ENCODE measurements around the gene DBNL. TPM values are rescaled to one million over a fixed set of nuclear protein-coding genes. Genes with fewer than 3 reads are reported as not detected.

The DBNL gene
- total and polyA plus RNA-seq, 4 donors, result 26.1 to 60.2 (median 41.5) TPM

DNA sequence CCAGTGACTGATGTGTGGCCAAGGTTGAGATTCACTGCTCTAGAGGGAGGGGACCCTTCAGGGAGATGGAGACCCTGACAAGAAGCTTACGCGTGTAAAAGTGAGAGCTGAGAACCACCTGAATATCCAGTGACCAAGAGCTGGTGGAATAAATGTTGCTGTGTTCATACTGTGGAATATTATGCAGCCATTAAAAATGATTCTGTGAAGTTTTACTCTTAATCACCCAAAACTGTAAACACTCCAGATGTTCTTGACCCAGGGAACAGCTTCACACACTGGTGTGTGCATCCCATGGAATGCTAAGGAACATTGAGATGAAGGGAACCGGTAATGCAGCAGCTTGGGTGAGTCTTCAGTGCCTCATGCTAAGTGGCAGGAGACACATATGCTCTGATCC lies 42.1 kb downstream of the DBNL start:
- H3K9me3 ChIP-seq (ENCODE audit: control insufficient read depth in 4 of 4, low read length in 3 of 4), result no peaks in the 10 kb centered on the region
- H3K9ac ChIP-seq (ENCODE audit: low read depth in 1 of 2, low read length in 2 of 2), result no peak overlapping the region
- TF ChIP-seq RAD21 (IDR thresholded peaks at IDR 0.05), result no peak
- no peak for TF ChIP-seq MAX (IDR thresholded peaks at IDR 0.05)
- no peak for TF ChIP-seq YY1 (IDR thresholded peaks at IDR 0.05)
- no peak for TF ChIP-seq FOXA2 (IDR thresholded peaks at IDR 0.05)
- no peak for TF ChIP-seq GABPA (IDR thresholded peaks at IDR 0.05 in 1 of 2, conservative IDR thresholded peaks at IDR 0.05 in 1 of 2)
- no peak for TF ChIP-seq HNF4A (conservative IDR thresholded peaks at IDR 0.05)
- no peak for TF ChIP-seq HNF4G (IDR thresholded peaks at IDR 0.05)
- no peak for TF ChIP-seq RXRA (IDR thresholded peaks at IDR 0.05)
- no peak for TF ChIP-seq NR2F2 (IDR thresholded peaks at IDR 0.05)
- TF ChIP-seq SP1 (IDR thresholded peaks at IDR 0.05), result no peak
- no peak for TF ChIP-seq EGR1 (IDR thresholded peaks at IDR 0.05; ENCODE audit: low read depth in 2 of 2)
- TF ChIP-seq ZBTB33 (IDR thresholded peaks at IDR 0.05), result no peak
- TF ChIP-seq REST (IDR thresholded peaks at IDR 0.05), result no peak
- no peak for TF ChIP-seq CTCF (IDR thresholded peaks at IDR 0.05; ENCODE audit: low read depth, low read length, missing input control)
- no peak for TF ChIP-seq JUND (IDR thresholded peaks at IDR 0.05)
- TF ChIP-seq FOXA1 (IDR thresholded peaks at IDR 0.05), result no peak
- no peak for TF ChIP-seq ATF3 (IDR thresholded peaks at IDR 0.05)
- no peak for TF ChIP-seq TAF1 (conservative IDR thresholded peaks at IDR 0.05)
- 99% methylated on average over 3 of the region's 3 CpGs for WGBS
- peaks cover 4 to 36% (median 26%) of the 10 kb centered on the region in 4 donors for H3K4me1 ChIP-seq (ENCODE audit: control insufficient read depth in 4 of 4, insufficient read depth in 4 of 4, low read length in 3 of 4)
- H3K27ac ChIP-seq (ENCODE audit: low read depth in 1 of 2, low read length in 2 of 2), result no peak overlapping the region
- no peaks in the 10 kb centered on the region for H3K36me3 ChIP-seq (ENCODE audit: control insufficient read depth in 4 of 4, insufficient read depth in 3 of 4, low read depth in 1 of 4, low read length in 3 of 4)
- no peaks in the 10 kb centered on the region for H3K27me3 ChIP-seq (ENCODE audit: control insufficient read depth in 4 of 4, insufficient read depth in 4 of 4, low read length in 3 of 4)
- no peak for DNase-seq (ENCODE audit: low spot score)
- H3K4me3 ChIP-seq (ENCODE audit: low read depth in 1 of 3, low read length in 3 of 3), result no peak overlapping the region

Measured in liver (tissue), 9 donors.